ENCODE results near the gene SERPINA4.

SERPINA4 gene

DNA sequence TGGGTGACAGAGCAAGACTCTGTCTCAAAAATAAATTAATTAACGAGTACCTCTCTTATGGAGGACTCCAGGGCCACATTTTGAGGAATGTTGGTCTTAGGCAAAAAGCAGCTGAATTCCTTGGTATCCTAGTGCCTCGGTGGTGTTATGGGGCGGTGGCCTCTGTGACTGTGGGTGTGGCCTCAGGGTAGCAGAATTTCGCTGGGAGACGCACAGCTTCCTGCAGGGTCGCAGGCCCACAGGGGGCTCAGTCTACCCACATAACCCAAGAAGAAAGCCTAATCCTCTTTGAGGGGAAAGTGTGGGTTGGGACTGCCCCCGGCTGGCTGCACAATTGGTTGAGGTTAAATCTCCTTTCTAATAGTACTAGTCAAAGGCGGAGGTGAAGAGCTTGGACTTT, 11.2 kb upstream of the SERPINA4 start:
- H3K27ac ChIP-seq (ENCODE audit: low read depth, low read length) = no peak overlapping the region
- H4K20me1 ChIP-seq (ENCODE audit: control insufficient read depth, insufficient read depth, low read depth, low read length) = no peaks in the 10 kb centered on the region
- peaks cover 4% of the 10 kb centered on the region; the same call in 1 of the 2 replicates for H3K9me3 ChIP-seq (ENCODE audit: control insufficient read depth, insufficient read depth, low read length)
- H3K4me1 ChIP-seq (ENCODE audit: control insufficient read depth, low read length) = no peaks in the 10 kb centered on the region
- TF ChIP-seq EZH2phosphoT487 (IDR thresholded peaks at IDR 0.05; ENCODE audit: borderline replicate concordance, low read length) = no peak
- TF ChIP-seq, protein P1, sequence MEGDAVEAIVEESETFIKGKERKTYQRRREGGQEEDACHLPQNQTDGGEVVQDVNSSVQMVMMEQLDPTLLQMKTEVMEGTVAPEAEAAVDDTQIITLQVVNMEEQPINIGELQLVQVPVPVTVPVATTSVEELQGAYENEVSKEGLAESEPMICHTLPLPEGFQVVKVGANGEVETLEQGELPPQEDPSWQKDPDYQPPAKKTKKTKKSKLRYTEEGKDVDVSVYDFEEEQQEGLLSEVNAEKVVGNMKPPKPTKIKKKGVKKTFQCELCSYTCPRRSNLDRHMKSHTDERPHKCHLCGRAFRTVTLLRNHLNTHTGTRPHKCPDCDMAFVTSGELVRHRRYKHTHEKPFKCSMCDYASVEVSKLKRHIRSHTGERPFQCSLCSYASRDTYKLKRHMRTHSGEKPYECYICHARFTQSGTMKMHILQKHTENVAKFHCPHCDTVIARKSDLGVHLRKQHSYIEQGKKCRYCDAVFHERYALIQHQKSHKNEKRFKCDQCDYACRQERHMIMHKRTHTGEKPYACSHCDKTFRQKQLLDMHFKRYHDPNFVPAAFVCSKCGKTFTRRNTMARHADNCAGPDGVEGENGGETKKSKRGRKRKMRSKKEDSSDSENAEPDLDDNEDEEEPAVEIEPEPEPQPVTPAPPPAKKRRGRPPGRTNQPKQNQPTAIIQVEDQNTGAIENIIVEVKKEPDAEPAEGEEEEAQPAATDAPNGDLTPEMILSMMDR (IDR thresholded peaks at IDR 0.05; ENCODE audit: low read depth, low read length, poor library complexity, severe bottlenecking) = no peak
- no peak overlapping the region for H3K4me3 ChIP-seq (ENCODE audit: low read length)
- H3K9me2 ChIP-seq (replicated peaks; ENCODE audit: control insufficient read depth, low read length) = no peaks in the 10 kb centered on the region
- no peaks in the 10 kb centered on the region for H3K36me3 ChIP-seq (ENCODE audit: control insufficient read depth, low read length)
- H3K27me3 ChIP-seq (ENCODE audit: control insufficient read depth, low read length) = peaks cover 3% of the 10 kb centered on the region
- no peak overlapping the region for H3K4me2 ChIP-seq (ENCODE audit: low read length)
- no peaks in the 10 kb centered on the region for H3F3A ChIP-seq (ENCODE audit: control insufficient read depth, insufficient read depth)
- no peaks in the 10 kb centered on the region for H3K79me2 ChIP-seq (ENCODE audit: control insufficient read depth, low read length)

- peaks cover 6% of the 10 kb centered on the region for H3K27me3 ChIP-seq (ENCODE audit: control insufficient read depth, low read length)
- H3K79me2 ChIP-seq (ENCODE audit: control insufficient read depth, low read length) = no peaks in the 10 kb centered on the region
- H3K9me2 ChIP-seq (replicated peaks; ENCODE audit: control insufficient read depth, low read length) = no peaks in the 10 kb centered on the region
- H3K4me2 ChIP-seq (ENCODE audit: low read length) = no peak overlapping the region
- peaks cover 4% of the 10 kb centered on the region; the same call in 1 of the 2 replicates for H3K9me3 ChIP-seq (ENCODE audit: control insufficient read depth, insufficient read depth, low read length)
- TF ChIP-seq, protein P1 (IDR thresholded peaks at IDR 0.05; ENCODE audit: low read depth, low read length, poor library complexity, severe bottlenecking) = no peak
- no peak for TF ChIP-seq EZH2phosphoT487 (IDR thresholded peaks at IDR 0.05; ENCODE audit: borderline replicate concordance, low read length)
- no peaks in the 10 kb centered on the region for H3F3A ChIP-seq (ENCODE audit: control insufficient read depth, insufficient read depth)
- no peak overlapping the region for H3K4me3 ChIP-seq (ENCODE audit: low read length)
- no peaks in the 10 kb centered on the region for H4K20me1 ChIP-seq (ENCODE audit: control insufficient read depth, insufficient read depth, low read depth, low read length)
- H3K27ac ChIP-seq (ENCODE audit: low read depth, low read length) = no peak overlapping the region
- H3K4me1 ChIP-seq (ENCODE audit: control insufficient read depth, low read length) = no peaks in the 10 kb centered on the region
- H3K36me3 ChIP-seq (ENCODE audit: control insufficient read depth, low read length) = no peaks in the 10 kb centered on the region
Observed at GRCh38 chr14:94555991-94556390, 5.3 kb upstream of the SERPINA4 start.

- Histone ChIP-seq H3K36me3 (ENCODE audit: control insufficient read depth, low read length) (no peaks in the 10 kb centered on the region), H3K79me2 (ENCODE audit: control insufficient read depth, low read length) (no peaks in the 10 kb centered on the region), H3K27me3 (ENCODE audit: control insufficient read depth, low read length) (peaks cover 5% of the 10 kb centered on the region; the same call in 1 of the 2 replicates), H3K9me2 (replicated peaks; ENCODE audit: control insufficient read depth, low read length) (no peaks in the 10 kb centered on the region), H3K27ac (ENCODE audit: low read depth, low read length) (no peak overlapping the region), H3K4me3 (ENCODE audit: low read length) (no peak overlapping the region), H3K4me2 (ENCODE audit: low read length) (no peak overlapping the region), H3K9me3 (ENCODE audit: control insufficient read depth, insufficient read depth, low read length) (peaks cover 4% of the 10 kb centered on the region; the same call in 1 of the 2 replicates), H3F3A (ENCODE audit: control insufficient read depth, insufficient read depth) (no peaks in the 10 kb centered on the region), H3K4me1 (ENCODE audit: control insufficient read depth, low read length) (no peaks in the 10 kb centered on the region), H4K20me1 (ENCODE audit: control insufficient read depth, insufficient read depth, low read depth, low read length) (no peaks in the 10 kb centered on the region)
- TF ChIP-seq, protein P1 (IDR thresholded peaks at IDR 0.05; ENCODE audit: low read depth, low read length, poor library complexity, severe bottlenecking) = no peak
- TF ChIP-seq EZH2phosphoT487 (IDR thresholded peaks at IDR 0.05; ENCODE audit: borderline replicate concordance, low read length) = no peak
Observed at GRCh38 chr14:94557327-94557726, 3.9 kb upstream of the SERPINA4 start.
